Mesenchymal stem cell (in vitro differentiated cells and primary cell): ENCODE data around the gene ZNF567.

Experiments
- DNase-seq: peaks from one replicate; pipeline ENCODE4 v3.0.0-alpha.2; 2013
- H2AFZ ChIP-seq: one replicate; pipeline ENCODE4 v1.6.1; 2013; ENCODE audit warnings: low read depth, mild to moderate bottlenecking, control low read depth, inconsistent platforms, low read length, moderate library complexity
- H2AK5ac ChIP-seq: 2 replicates; pipeline ENCODE4 v1.6.1; 2013; ENCODE audit warnings: low read length, moderate library complexity, mild to moderate bottlenecking, inconsistent platforms; ENCODE audit not compliant: severe bottlenecking
- H2BK120ac ChIP-seq: one replicate; pipeline ENCODE4 v1.6.1; 2013; ENCODE audit warnings: low read depth, mild to moderate bottlenecking, inconsistent platforms, low read length, moderate library complexity
- H2BK12ac ChIP-seq, 2 experiments: one replicate each; pipeline ENCODE4 v1.6.1; 2013; ENCODE audit warnings: inconsistent platforms in 2 of 2, low read length in 2 of 2, mild to moderate bottlenecking in 2 of 2, moderate library complexity in 2 of 2, control low read depth in 1 of 2
- H2BK15ac ChIP-seq: one replicate; pipeline ENCODE4 v1.6.1; 2013; ENCODE audit warnings: mild to moderate bottlenecking, low read depth, inconsistent platforms; ENCODE audit not compliant: poor library complexity, severe bottlenecking
- H2BK5ac ChIP-seq: 2 replicates; pipeline ENCODE4 v1.6.1; 2013; ENCODE audit warnings: low read depth, mild to moderate bottlenecking, low read length, control low read depth, inconsistent platforms; ENCODE audit not compliant: poor library complexity, severe bottlenecking
- H3K14ac ChIP-seq, 2 experiments: one replicate each; pipeline ENCODE4 v1.6.1; 2013; ENCODE audit warnings: inconsistent platforms in 2 of 2, low read length in 2 of 2, control low read depth in 1 of 2, mild to moderate bottlenecking in 1 of 2, moderate library complexity in 1 of 2
- H3K18ac ChIP-seq, 2 experiments: one replicate each; pipeline ENCODE4 v1.6.1; 2013; ENCODE audit warnings: inconsistent platforms in 2 of 2, low read length in 2 of 2, control low read depth in 1 of 2, low read depth in 1 of 2, mild to moderate bottlenecking in 1 of 2
- H3K23ac ChIP-seq, 2 experiments: one replicate each; pipeline ENCODE4 v1.6.1; 2013; ENCODE audit warnings: inconsistent platforms in 2 of 2, low read length in 2 of 2, mild to moderate bottlenecking in 2 of 2, moderate library complexity in 2 of 2, control low read depth in 1 of 2
- H3K27ac ChIP-seq: 2 replicates; pipeline ENCODE4 v1.5.1; 2013; ENCODE audit warnings: mild to moderate bottlenecking, moderate library complexity, low read length, control low read depth, inconsistent platforms; ENCODE audit not compliant: poor library complexity, severe bottlenecking
- H3K27me3 ChIP-seq, 2 experiments: 2 replicates each; pipeline versions ENCODE4 v1.6.1 to v1.7.0; 2013; ENCODE audit warnings: low read length in 2 of 2, mild to moderate bottlenecking in 2 of 2, moderate library complexity in 2 of 2, control low read depth in 1 of 2, inconsistent platforms in 1 of 2; ENCODE audit not compliant: control insufficient read depth in 1 of 2, insufficient read depth in 1 of 2
- H3K36me3 ChIP-seq, 2 experiments: 2 replicates each; pipeline versions ENCODE4 v1.6.1 to v1.7.0; 2013; ENCODE audit warnings: low read length in 2 of 2, control low read depth in 1 of 2, inconsistent platforms in 1 of 2, low read depth in 1 of 2, mild to moderate bottlenecking in 1 of 2; ENCODE audit not compliant: insufficient read depth in 2 of 2, control insufficient read depth in 1 of 2
- H3K4ac ChIP-seq, 2 experiments: one replicate each; pipeline ENCODE4 v1.6.1; 2013; ENCODE audit warnings: inconsistent platforms in 2 of 2, low read length in 2 of 2, mild to moderate bottlenecking in 2 of 2, moderate library complexity in 2 of 2, control low read depth in 1 of 2, low read depth in 1 of 2
- H3K4me1 ChIP-seq: 2 replicates; pipeline ENCODE4 v1.6.1; 2013; ENCODE audit warnings: low read depth, low read length, control low read depth; ENCODE audit not compliant: control insufficient read depth, insufficient read depth
- H3K4me2 ChIP-seq: 2 replicates; pipeline ENCODE4 v1.6.1; 2013; ENCODE audit warnings: low read length, mild to moderate bottlenecking, inconsistent platforms; ENCODE audit not compliant: poor library complexity, severe bottlenecking
- H3K4me3 ChIP-seq, 2 experiments: 2 replicates each; pipeline versions ENCODE4 v1.5.1 to v1.7.0; 2013; ENCODE audit warnings: low read length in 2 of 2, mild to moderate bottlenecking in 2 of 2, control low read depth in 1 of 2, low read depth in 1 of 2; ENCODE audit not compliant: insufficient read depth in 1 of 2
- H3K79me1 ChIP-seq: replicated peaks from 2 replicates; pipeline ENCODE4 v1.6.1; 2013; ENCODE audit warnings: mild to moderate bottlenecking, control low read depth, low read length, inconsistent platforms; ENCODE audit not compliant: poor library complexity, severe bottlenecking
- H3K9ac ChIP-seq: 2 replicates; pipeline ENCODE4 v1.7.0; 2013; ENCODE audit warnings: mild to moderate bottlenecking, low read length, moderate library complexity
- H3K9me3 ChIP-seq: 2 replicates; pipeline ENCODE4 v1.7.0; 2013; ENCODE audit warnings: mild to moderate bottlenecking, low read length; ENCODE audit not compliant: control insufficient read depth
- H4K8ac ChIP-seq: one replicate; pipeline ENCODE4 v1.6.1; 2013; ENCODE audit warnings: inconsistent platforms, mild to moderate bottlenecking, low read length, moderate library complexity
- H4K91ac ChIP-seq: one replicate; pipeline ENCODE4 v1.6.1; 2013; ENCODE audit warnings: mild to moderate bottlenecking, low read length, inconsistent platforms
- WGBS: methylation state at CpG from one replicate; pipeline ENCODE4 v1.1.7; 2013; ENCODE audit warnings: mixed read lengths; 5-methylcytosine and 5-hydroxymethylcytosine counted together

Gene ZNF567

DNA sequence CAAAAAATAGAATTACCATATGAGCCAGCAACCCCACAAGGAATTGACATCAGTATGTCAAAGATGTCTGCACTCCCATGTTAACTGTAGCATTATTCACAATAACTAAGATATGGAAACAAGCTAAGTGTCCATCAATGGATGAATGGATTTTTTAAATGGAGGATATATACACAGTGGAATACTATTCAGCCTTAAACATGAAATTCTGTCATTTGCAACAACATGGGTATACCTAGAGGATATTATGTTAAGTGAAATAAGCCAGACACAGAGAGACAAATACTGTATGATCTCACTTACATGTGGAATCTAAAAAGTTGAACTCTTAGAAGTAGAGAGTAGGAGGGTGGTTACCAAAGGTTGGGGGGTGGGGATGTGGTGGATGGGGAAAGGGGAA, 8.0 kb upstream of the ZNF567 start:
- Histone ChIP-seq H2BK5ac (no peak overlapping the region), H2AK5ac (no peak overlapping the region), H3K14ac (no peak overlapping the region), H3K79me1 (peaks cover 16% of the 10 kb centered on the region), H4K91ac (no peak overlapping the region), H3K36me3 (peaks cover 17 to 36% of the 10 kb centered on the region in 2 experiments), H3K27ac (no peak overlapping the region), H3K4me3 (no peak overlapping the region), H3K9me3 (peaks cover 46% of the 10 kb centered on the region), H3K27me3 (no peaks in the 10 kb centered on the region), H3K4ac (no peak overlapping the region), H2BK12ac (no peak overlapping the region), H3K9ac (no peak overlapping the region), H3K23ac (no peak overlapping the region), H3K4me2 (no peak overlapping the region), H4K8ac (no peak overlapping the region), H3K18ac (no peak overlapping the region), H2BK120ac (no peak overlapping the region), H2BK15ac (no peak overlapping the region), H2AFZ (no peak overlapping the region), H3K4me1 (no peaks in the 10 kb centered on the region)
- no peak for DNase-seq

DNA sequence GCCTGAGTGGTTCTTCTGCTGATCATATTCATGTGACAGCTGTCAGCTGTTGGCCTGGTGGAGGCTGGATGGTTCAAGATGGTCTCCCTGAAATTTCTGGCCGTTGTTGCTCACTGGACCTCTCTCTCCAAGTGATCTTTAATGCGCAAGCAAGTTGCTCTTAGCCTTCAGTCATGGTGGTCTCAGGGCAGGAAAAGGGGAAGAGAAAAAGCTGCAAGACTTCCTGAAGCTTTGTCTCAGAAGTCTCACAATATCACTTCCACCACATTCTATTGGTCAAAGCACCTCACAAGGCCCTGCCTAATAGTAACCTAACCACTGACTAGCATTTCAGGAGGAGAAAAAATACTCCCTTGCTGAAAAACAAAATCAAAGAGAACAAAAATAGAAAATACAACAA, 1.6 kb upstream of the ZNF567 start:
- Histone ChIP-seq H3K4me2 (no peak overlapping the region), H2BK5ac (no peak overlapping the region), H2AK5ac (no peak overlapping the region), H3K4ac (no peak overlapping the region), H3K18ac (no peak overlapping the region), H3K9ac (no peak overlapping the region), H3K14ac (no peak overlapping the region), H3K4me1 (peaks cover 4% of the 10 kb centered on the region), H3K27me3 (no peaks in the 10 kb centered on the region), H2BK12ac (no peak overlapping the region), H2AFZ (no peak overlapping the region), H2BK120ac (no peak overlapping the region), H2BK15ac (no peak overlapping the region), H3K23ac (no peak overlapping the region), H3K4me3 (peak overlapping the region in 1 of 2 experiments; percentile 92), H4K8ac (no peak overlapping the region), H4K91ac (no peak overlapping the region), H3K9me3 (peaks cover 26% of the 10 kb centered on the region), H3K27ac (no peak overlapping the region), H3K79me1 (peaks cover 28% of the 10 kb centered on the region), H3K36me3 (peaks cover 15 to 33% of the 10 kb centered on the region in 2 experiments)
- 100% methylated on average over 2 of the region's 2 CpGs for WGBS
- no peak for DNase-seq

DNA sequence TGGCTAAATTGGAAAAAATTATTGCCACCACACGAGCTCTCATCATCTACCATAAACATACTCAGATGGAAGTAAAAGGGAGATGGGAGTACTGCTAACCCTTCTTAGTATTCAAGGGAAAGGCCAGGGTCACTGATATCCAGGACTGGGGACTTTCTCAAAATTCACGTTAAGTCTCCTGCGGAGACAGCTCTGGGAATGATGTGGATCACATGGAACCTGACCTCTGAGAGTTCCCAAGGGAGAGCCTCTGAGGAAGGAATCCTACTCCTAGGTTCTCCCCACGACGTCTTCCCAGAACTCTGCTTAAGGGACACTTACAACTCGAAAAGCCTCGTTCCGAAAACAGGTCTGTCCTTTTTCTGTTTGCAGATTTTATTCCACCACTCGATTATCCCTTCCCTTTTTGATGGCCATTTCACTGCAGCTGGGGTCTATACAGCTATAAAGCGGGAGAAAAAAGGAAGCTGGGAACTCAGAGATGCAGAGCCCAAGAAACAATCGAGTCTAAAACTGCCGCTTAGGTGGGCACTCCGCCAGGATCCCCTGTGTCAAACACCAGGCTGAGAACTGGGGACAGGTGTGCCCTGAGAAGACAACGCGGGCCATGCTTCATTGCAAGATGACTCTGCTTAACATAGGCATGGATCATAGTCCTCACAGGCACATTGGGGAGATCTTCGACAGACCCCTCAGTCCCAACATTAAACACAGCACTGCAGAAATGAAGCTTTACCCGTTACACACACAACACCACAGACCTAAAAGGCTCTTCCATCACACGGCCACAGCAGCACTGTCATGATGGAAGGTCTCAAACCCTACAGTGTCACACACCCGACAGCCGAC, 823 bp upstream of the ZNF567 start:
- peak overlapping the region; percentile 92 to 93 for H3K4me3 ChIP-seq
- H3K14ac ChIP-seq: peak overlapping the region in 1 of 2 experiments; percentile 98
- no peak overlapping the region for H3K27ac ChIP-seq
- no peak overlapping the region for H2BK15ac ChIP-seq
- H3K79me1 ChIP-seq: peaks cover 30% of the 10 kb centered on the region
- H3K23ac ChIP-seq: no peak overlapping the region
- H3K27me3 ChIP-seq: no peaks in the 10 kb centered on the region
- peak overlapping the region; percentile 100 for H2AFZ ChIP-seq
- peak overlapping the region; percentile 96 for H4K8ac ChIP-seq
- peak overlapping the region; percentile 97 for H3K9ac ChIP-seq
- peaks cover 4% of the 10 kb centered on the region for H3K4me1 ChIP-seq
- H3K36me3 ChIP-seq: peaks cover 19 to 35% of the 10 kb centered on the region in 2 experiments
- H3K4me2 ChIP-seq: peak overlapping the region; percentile 88
- H2BK120ac ChIP-seq: no peak overlapping the region
- H4K91ac ChIP-seq: peak overlapping the region; percentile 65
- peak; percentile 8 for DNase-seq
- no peak overlapping the region for H2BK5ac ChIP-seq
- peaks cover 28% of the 10 kb centered on the region for H3K9me3 ChIP-seq
- no peak overlapping the region for H2AK5ac ChIP-seq
- H3K18ac ChIP-seq: peak overlapping the region; percentile 56 to 93
- WGBS: 37% methylated on average over 19 of the region's 20 CpGs
- peak overlapping the region in 1 of 2 experiments; percentile 66 for H2BK12ac ChIP-seq
- peak overlapping the region; percentile 5 to 90 for H3K4ac ChIP-seq

DNA sequence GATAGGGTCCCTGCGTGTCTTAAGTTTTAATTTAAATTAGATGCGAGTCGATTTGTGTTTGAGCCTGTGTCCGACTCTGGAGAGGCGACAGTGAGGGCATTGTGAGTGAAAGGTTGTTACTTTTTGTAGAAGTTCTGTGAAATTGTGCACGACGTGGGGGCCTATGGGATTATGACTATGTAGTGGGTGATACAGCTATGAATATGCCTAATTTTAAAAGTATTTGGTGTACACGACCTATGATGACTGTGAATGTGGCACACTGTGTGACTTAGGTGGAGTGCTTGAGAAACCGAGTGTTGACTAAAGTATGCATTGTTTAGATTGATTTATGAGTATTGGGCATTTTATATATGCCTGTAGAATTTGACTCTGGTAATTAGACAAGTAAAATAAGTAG, 646 bp downstream of the ZNF567 start:
- Histone ChIP-seq H3K27me3 (no peaks in the 10 kb centered on the region), H3K9ac (peak overlapping the region; percentile 97), H2BK12ac (no peak overlapping the region), H3K14ac (no peak overlapping the region), H2AFZ (peak overlapping the region; percentile 99), H4K91ac (no peak overlapping the region), H2AK5ac (no peak overlapping the region), H2BK15ac (no peak overlapping the region), H2BK120ac (no peak overlapping the region), H2BK5ac (no peak overlapping the region), H3K27ac (no peak overlapping the region), H4K8ac (no peak overlapping the region), H3K36me3 (peaks cover 30 to 44% of the 10 kb centered on the region in 2 experiments), H3K4me3 (peak overlapping the region; percentile 82 to 92), H3K18ac (peak overlapping the region in 1 of 2 experiments; percentile 90), H3K4me1 (peaks cover 4% of the 10 kb centered on the region), H3K23ac (no peak overlapping the region), H3K4ac (peak overlapping the region in 1 of 2 experiments; percentile 83), H3K9me3 (peaks cover 40% of the 10 kb centered on the region), H3K79me1 (peaks cover 33% of the 10 kb centered on the region), H3K4me2 (peak overlapping the region; percentile 86)
- WGBS: 9% methylated on average over 9 of the region's 9 CpGs
- DNase-seq: no peak
